GM19238 (cell line): ENCODE measurements around the gene PHEX.

Experiments
- DNase-seq: peaks from one replicate; pipeline ENCODE4 v3.0.0; 2011; ENCODE audit warnings: low spot score; ENCODE audit not compliant: insufficient read length

PHEX gene

GRCh38 chrX:22105231-22105630 lies 73.1 kb downstream of the PHEX start:
- no peak for DNase-seq

- no peak for DNase-seq
These were observed 73.8 kb downstream of the PHEX start for GRCh38 chrX:22105971-22106370.

GRCh38 chrX:22109442-22109841 lies 77.3 kb downstream of the PHEX start:
- DNase-seq = no peak

GRCh38 chrX:22110729-22111494 lies 78.8 kb downstream of the PHEX start:
- no peak for DNase-seq

- DNase-seq = no peak
These were observed 84.8 kb downstream of the PHEX start for GRCh38 chrX:22116605-22117546.

GRCh38 chrX:22117633-22118032 lies 85.5 kb downstream of the PHEX start:
- DNase-seq = no peak

- no peak for DNase-seq
These were observed 86.2 kb downstream of the PHEX start for GRCh38 chrX:22118161-22118830.

- DNase-seq = no peak
These were observed 89.0 kb downstream of the PHEX start for GRCh38 chrX:22121161-22121560.

- no peak for DNase-seq
These were observed 90.4 kb downstream of the PHEX start for GRCh38 chrX:22122510-22122909.

GRCh38 chrX:22124098-22124497 lies 92.0 kb downstream of the PHEX start:
- DNase-seq = no peak

GRCh38 chrX:22125481-22125880 lies 93.4 kb downstream of the PHEX start:
- no peak for DNase-seq

GRCh38 chrX:22126327-22126726 lies 94.2 kb downstream of the PHEX start:
- DNase-seq = no peak

GRCh38 chrX:22128961-22129360 lies 96.8 kb downstream of the PHEX start:
- no peak for DNase-seq

- no peak for DNase-seq
These were observed 102.6 kb downstream of the PHEX start for GRCh38 chrX:22134681-22135080.

GRCh38 chrX:22135171-22135711 lies 103.1 kb downstream of the PHEX start:
- no peak for DNase-seq

- DNase-seq = no peak
These were observed 104.0 kb downstream of the PHEX start for GRCh38 chrX:22135994-22136684.

GRCh38 chrX:22136711-22137110 lies 104.6 kb downstream of the PHEX start:
- no peak for DNase-seq

- DNase-seq = no peak
These were observed 107.7 kb downstream of the PHEX start for GRCh38 chrX:22139822-22140221.

- DNase-seq = no peak
These were observed 109.1 kb downstream of the PHEX start for GRCh38 chrX:22141047-22141730.

- DNase-seq = no peak
These were observed 115.1 kb downstream of the PHEX start for GRCh38 chrX:22147214-22147613.
